Mesenchymal stem cell (in vitro differentiated cells and primary cell): ENCODE data around the gene CLCNKB.
"Not testable (repeated sequence)": the region's sequence is repeated elsewhere in the genome, so short reads cannot be mapped to it uniquely, and the experiment has no call there.

Experiments used
- DNase-seq: peaks from one replicate; pipeline ENCODE4 v3.0.0-alpha.2; 2013
- H2AFZ ChIP-seq: one replicate; pipeline ENCODE4 v1.6.1; 2013; ENCODE audit warnings: low read depth, mild to moderate bottlenecking, control low read depth, inconsistent platforms, low read length, moderate library complexity
- H2AK5ac ChIP-seq: 2 replicates; pipeline ENCODE4 v1.6.1; 2013; ENCODE audit warnings: low read length, moderate library complexity, mild to moderate bottlenecking, inconsistent platforms; ENCODE audit not compliant: severe bottlenecking
- H2BK120ac ChIP-seq: one replicate; pipeline ENCODE4 v1.6.1; 2013; ENCODE audit warnings: low read depth, mild to moderate bottlenecking, inconsistent platforms, low read length, moderate library complexity
- H2BK12ac ChIP-seq, 2 experiments: one replicate each; pipeline ENCODE4 v1.6.1; 2013; ENCODE audit warnings: inconsistent platforms in 2 of 2, low read length in 2 of 2, mild to moderate bottlenecking in 2 of 2, moderate library complexity in 2 of 2, control low read depth in 1 of 2
- H2BK15ac ChIP-seq: one replicate; pipeline ENCODE4 v1.6.1; 2013; ENCODE audit warnings: mild to moderate bottlenecking, low read depth, inconsistent platforms; ENCODE audit not compliant: poor library complexity, severe bottlenecking
- H2BK5ac ChIP-seq: 2 replicates; pipeline ENCODE4 v1.6.1; 2013; ENCODE audit warnings: low read depth, mild to moderate bottlenecking, low read length, control low read depth, inconsistent platforms; ENCODE audit not compliant: poor library complexity, severe bottlenecking
- H3K14ac ChIP-seq, 2 experiments: one replicate each; pipeline ENCODE4 v1.6.1; 2013; ENCODE audit warnings: inconsistent platforms in 2 of 2, low read length in 2 of 2, control low read depth in 1 of 2, mild to moderate bottlenecking in 1 of 2, moderate library complexity in 1 of 2
- H3K18ac ChIP-seq, 2 experiments: one replicate each; pipeline ENCODE4 v1.6.1; 2013; ENCODE audit warnings: inconsistent platforms in 2 of 2, low read length in 2 of 2, control low read depth in 1 of 2, low read depth in 1 of 2, mild to moderate bottlenecking in 1 of 2
- H3K23ac ChIP-seq, 2 experiments: one replicate each; pipeline ENCODE4 v1.6.1; 2013; ENCODE audit warnings: inconsistent platforms in 2 of 2, low read length in 2 of 2, mild to moderate bottlenecking in 2 of 2, moderate library complexity in 2 of 2, control low read depth in 1 of 2
- H3K27ac ChIP-seq: 2 replicates; pipeline ENCODE4 v1.5.1; 2013; ENCODE audit warnings: mild to moderate bottlenecking, moderate library complexity, low read length, control low read depth, inconsistent platforms; ENCODE audit not compliant: poor library complexity, severe bottlenecking
- H3K27me3 ChIP-seq, 2 experiments: 2 replicates each; pipeline versions ENCODE4 v1.6.1 to v1.7.0; 2013; ENCODE audit warnings: low read length in 2 of 2, mild to moderate bottlenecking in 2 of 2, moderate library complexity in 2 of 2, control low read depth in 1 of 2, inconsistent platforms in 1 of 2; ENCODE audit not compliant: control insufficient read depth in 1 of 2, insufficient read depth in 1 of 2
- H3K36me3 ChIP-seq, 2 experiments: 2 replicates each; pipeline versions ENCODE4 v1.6.1 to v1.7.0; 2013; ENCODE audit warnings: low read length in 2 of 2, control low read depth in 1 of 2, inconsistent platforms in 1 of 2, low read depth in 1 of 2, mild to moderate bottlenecking in 1 of 2; ENCODE audit not compliant: insufficient read depth in 2 of 2, control insufficient read depth in 1 of 2
- H3K4ac ChIP-seq, 2 experiments: one replicate each; pipeline ENCODE4 v1.6.1; 2013; ENCODE audit warnings: inconsistent platforms in 2 of 2, low read length in 2 of 2, mild to moderate bottlenecking in 2 of 2, moderate library complexity in 2 of 2, control low read depth in 1 of 2, low read depth in 1 of 2
- H3K4me1 ChIP-seq: 2 replicates; pipeline ENCODE4 v1.6.1; 2013; ENCODE audit warnings: low read depth, low read length, control low read depth; ENCODE audit not compliant: control insufficient read depth, insufficient read depth
- H3K4me2 ChIP-seq: 2 replicates; pipeline ENCODE4 v1.6.1; 2013; ENCODE audit warnings: low read length, mild to moderate bottlenecking, inconsistent platforms; ENCODE audit not compliant: poor library complexity, severe bottlenecking
- H3K4me3 ChIP-seq, 2 experiments: 2 replicates each; pipeline versions ENCODE4 v1.5.1 to v1.7.0; 2013; ENCODE audit warnings: low read length in 2 of 2, mild to moderate bottlenecking in 2 of 2, control low read depth in 1 of 2, low read depth in 1 of 2; ENCODE audit not compliant: insufficient read depth in 1 of 2
- H3K79me1 ChIP-seq: replicated peaks from 2 replicates; pipeline ENCODE4 v1.6.1; 2013; ENCODE audit warnings: mild to moderate bottlenecking, control low read depth, low read length, inconsistent platforms; ENCODE audit not compliant: poor library complexity, severe bottlenecking
- H3K9ac ChIP-seq: 2 replicates; pipeline ENCODE4 v1.7.0; 2013; ENCODE audit warnings: mild to moderate bottlenecking, low read length, moderate library complexity
- H3K9me3 ChIP-seq: 2 replicates; pipeline ENCODE4 v1.7.0; 2013; ENCODE audit warnings: mild to moderate bottlenecking, low read length; ENCODE audit not compliant: control insufficient read depth
- H4K8ac ChIP-seq: one replicate; pipeline ENCODE4 v1.6.1; 2013; ENCODE audit warnings: inconsistent platforms, mild to moderate bottlenecking, low read length, moderate library complexity
- H4K91ac ChIP-seq: one replicate; pipeline ENCODE4 v1.6.1; 2013; ENCODE audit warnings: mild to moderate bottlenecking, low read length, inconsistent platforms
- WGBS: methylation state at CpG from one replicate; pipeline ENCODE4 v1.1.7; 2013; ENCODE audit warnings: mixed read lengths; 5-methylcytosine and 5-hydroxymethylcytosine counted together

CLCNKB gene

DNA sequence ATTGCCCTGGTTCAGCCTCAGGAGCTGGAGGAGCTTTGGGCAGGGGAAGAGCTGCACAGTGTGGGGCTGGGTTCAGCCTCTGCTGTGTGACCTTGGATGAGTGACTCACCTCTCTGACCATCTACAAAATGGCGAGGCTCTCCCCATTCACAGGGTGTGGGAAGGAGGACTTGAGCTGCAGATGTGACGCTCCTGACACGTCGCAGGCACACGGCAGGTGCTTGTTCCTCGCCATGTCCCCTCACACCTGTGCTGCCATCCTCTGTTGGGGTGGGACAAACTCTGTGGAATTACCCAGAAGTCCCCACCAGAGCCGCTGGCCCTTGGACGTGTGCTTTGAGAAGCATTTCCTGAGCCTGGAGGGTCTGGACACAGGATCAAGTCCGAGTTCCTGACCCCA lies 22.7 kb upstream of the CLCNKB start:
- H3K4me3 ChIP-seq = not testable (repeated sequence)

DNA sequence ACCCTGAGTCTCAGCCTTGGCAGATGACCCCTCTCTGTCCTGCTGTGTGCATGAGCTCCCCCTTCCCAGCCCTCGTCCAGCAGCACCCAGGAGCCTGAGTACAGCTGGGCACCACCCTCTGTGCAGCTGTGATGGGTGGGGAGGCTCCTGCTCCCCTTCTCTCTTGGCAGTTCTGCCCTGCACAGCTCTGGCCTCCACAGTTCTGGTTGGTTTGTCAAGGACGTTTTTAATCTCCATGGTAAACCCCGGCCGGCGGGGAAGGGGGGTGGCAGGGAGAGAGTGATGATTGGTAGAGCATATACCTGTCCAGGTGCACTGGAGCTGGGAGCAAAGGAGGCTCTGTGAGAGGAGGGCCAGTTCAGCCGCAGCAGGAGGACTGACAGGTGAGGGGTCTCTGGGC lies 21.9 kb upstream of the CLCNKB start, which contains the start of gene CLCNKA:
TSS of gene CLCNKA (plus strand) at position 356 of the 400 bp plus-strand sequence. CDS start 584 bp downstream, outside the sequence.
- no peak for DNase-seq
- Histone ChIP-seq H4K91ac (peak within 1 kb of the TSS; percentile 18), H3K36me3 (no peaks in the 10 kb centered on the region), H2BK5ac (no peak within 1 kb of the TSS), H3K4me1 (peaks cover 33% of the 10 kb centered on the region), H3K4me3 (no peak within 1 kb of the TSS), H3K27me3 (peaks cover 0 to 4% of the 10 kb centered on the region in 2 experiments), H3K79me1 (no peaks in the 10 kb centered on the region), H2BK15ac (no peak within 1 kb of the TSS), H3K9ac (no peak within 1 kb of the TSS), H2BK120ac (no peak within 1 kb of the TSS), H3K4me2 (no peak within 1 kb of the TSS), H2AK5ac (no peak within 1 kb of the TSS), H3K27ac (no peak within 1 kb of the TSS), H3K23ac (no peak within 1 kb of the TSS), H2BK12ac (peak within 1 kb of the TSS in 1 of 2 experiments; percentile 21), H3K9me3 (no peaks in the 10 kb centered on the region), H3K14ac (no peak within 1 kb of the TSS), H3K18ac (peak within 1 kb of the TSS in 1 of 2 experiments; percentile 49), H3K4ac (no peak within 1 kb of the TSS), H4K8ac (no peak within 1 kb of the TSS), H2AFZ (no peak within 1 kb of the TSS)
- 77% methylated on average over 6 of the region's 6 CpGs for WGBS

More for the DNA sequence above, 22.7 kb upstream of the CLCNKB start:
- H2BK120ac ChIP-seq, H2BK12ac ChIP-seq, H2BK15ac ChIP-seq, H3K23ac ChIP-seq, H2AK5ac ChIP-seq, H3K36me3 ChIP-seq, H3K9ac ChIP-seq, H2AFZ ChIP-seq, H3K79me1 ChIP-seq, H4K91ac ChIP-seq, H3K9me3 ChIP-seq, H3K18ac ChIP-seq, H3K4me2 ChIP-seq, H4K8ac ChIP-seq, H3K4ac ChIP-seq, H2BK5ac ChIP-seq, H3K14ac ChIP-seq, H3K27me3 ChIP-seq, DNase-seq, H3K27ac ChIP-seq: not testable (repeated sequence)
- WGBS = 75% methylated on average over 9 of the region's 9 CpGs
- H3K4me1 ChIP-seq = peaks cover 36% of the 10 kb centered on the region

DNA sequence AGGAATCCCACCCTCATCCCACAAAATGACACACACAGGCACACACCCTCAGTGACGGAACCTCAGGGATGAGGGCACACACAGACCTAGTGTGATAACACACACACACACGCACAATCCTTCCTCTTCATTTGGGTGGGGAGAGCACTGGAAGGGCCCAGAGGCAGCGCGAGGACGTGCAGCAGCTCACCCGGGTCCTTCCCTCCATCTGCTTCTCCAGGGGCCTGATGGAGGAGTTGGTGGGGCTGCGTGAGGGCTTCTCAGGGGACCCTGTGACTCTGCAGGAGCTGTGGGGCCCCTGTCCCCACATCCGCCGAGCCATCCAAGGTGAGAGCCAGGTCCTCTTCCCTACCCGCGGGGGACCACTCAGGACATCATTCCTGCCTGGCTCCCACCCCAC lies 21.2 kb upstream of the CLCNKB start:
- H2BK120ac ChIP-seq = no peak overlapping the region
- H3K9me3 ChIP-seq = no peaks in the 10 kb centered on the region
- 63% methylated on average over 2 of the region's 11 CpGs for WGBS
- H3K14ac ChIP-seq = no peak overlapping the region
- no peak overlapping the region for H4K8ac ChIP-seq
- H3K9ac ChIP-seq = no peak overlapping the region
- no peak overlapping the region for H3K23ac ChIP-seq
- H3K4me3 ChIP-seq = no peak overlapping the region
- no peak overlapping the region for H3K27ac ChIP-seq
- peaks cover 32% of the 10 kb centered on the region for H3K4me1 ChIP-seq
- peaks cover 2 to 4% of the 10 kb centered on the region in 2 experiments for H3K27me3 ChIP-seq
- H3K4me2 ChIP-seq = no peak overlapping the region
- no peak overlapping the region for H2AK5ac ChIP-seq
- no peak overlapping the region for H2AFZ ChIP-seq
- no peak overlapping the region for H2BK15ac ChIP-seq
- H3K18ac ChIP-seq = no peak overlapping the region
- no peaks in the 10 kb centered on the region for H3K36me3 ChIP-seq
- H2BK5ac ChIP-seq = no peak overlapping the region
- peak overlapping the region in 1 of 2 experiments; percentile 21 for H2BK12ac ChIP-seq
- DNase-seq = no peak
- H3K79me1 ChIP-seq = no peaks in the 10 kb centered on the region
- H4K91ac ChIP-seq = no peak overlapping the region
- H3K4ac ChIP-seq = no peak overlapping the region

DNA sequence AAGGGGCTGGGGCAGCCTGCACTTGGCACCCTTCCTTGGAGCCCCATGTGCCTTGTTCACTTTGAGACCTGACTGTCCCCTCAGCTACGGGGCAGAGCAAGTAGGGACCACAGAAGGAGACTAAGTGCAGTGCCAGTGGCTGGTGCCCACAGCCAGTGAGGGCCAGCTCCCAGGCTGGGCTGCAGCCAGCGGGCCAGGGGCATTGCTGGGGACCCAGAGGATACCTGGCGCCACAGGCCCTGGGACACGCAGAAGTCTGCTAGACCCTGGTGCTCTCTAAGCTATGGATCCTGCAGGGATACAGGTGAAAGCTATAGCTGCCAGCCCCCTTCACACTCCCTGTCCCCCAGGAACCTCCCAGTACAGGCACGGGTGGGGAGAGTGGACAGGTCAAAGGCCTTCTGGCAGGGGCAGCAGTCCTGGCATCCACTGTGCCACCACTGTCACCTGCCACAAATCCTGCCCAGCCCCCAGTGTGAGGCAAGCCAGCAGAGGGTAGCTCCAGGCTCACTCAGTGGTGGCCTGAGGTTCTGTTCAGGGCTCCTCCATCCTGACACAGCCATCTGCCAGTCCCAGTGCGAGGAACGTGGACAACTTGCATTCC lies 20.4 kb upstream of the CLCNKB start:
- Histone ChIP-seq H3K4me2 (no peak overlapping the region), H3K79me1 (no peaks in the 10 kb centered on the region)
- 81% methylated on average over 6 of the region's 7 CpGs for WGBS

More for the DNA sequence above, 20.4 kb upstream of the CLCNKB start:
- Histone ChIP-seq H3K4ac (no peak overlapping the region), H3K9ac (no peak overlapping the region), H2AFZ (no peak overlapping the region), H2BK12ac (no peak overlapping the region), H4K8ac (no peak overlapping the region), H3K27me3 (peaks cover 4 to 8% of the 10 kb centered on the region in 2 experiments), H2BK5ac (no peak overlapping the region), H4K91ac (peak overlapping the region; percentile 28), H2BK120ac (no peak overlapping the region), H3K4me1 (peaks cover 24% of the 10 kb centered on the region), H3K18ac (no peak overlapping the region), H3K4me3 (no peak overlapping the region), H2AK5ac (no peak overlapping the region), H3K14ac (no peak overlapping the region), H2BK15ac (no peak overlapping the region), H3K36me3 (no peaks in the 10 kb centered on the region), H3K27ac (no peak overlapping the region), H3K9me3 (no peaks in the 10 kb centered on the region), H3K23ac (no peak overlapping the region)
- no peak for DNase-seq
